ENCODE results near the gene CXCL11. TPM values are rescaled to one million over a fixed set of nuclear protein-coding genes. Genes with fewer than 3 reads are reported as not detected.
A peak's percentile ranks its signal among the peaks of the same experiment; 100 is the strongest.

CXCL11 gene
- total RNA-seq, 1 donor from 2014 or later: not detected

- Histone ChIP-seq H3K9me3 (ENCODE audit: low read depth) (no peaks in the 10 kb centered on the region), H3K4me1 (peaks cover 1% of the 10 kb centered on the region), H2AFZ (replicated peaks) (no peak overlapping the region), H3K79me2 (ENCODE audit: low read depth) (no peaks in the 10 kb centered on the region), H3K27me3 (no peaks in the 10 kb centered on the region), H3K27ac (no peak overlapping the region), H3K9ac (no peak overlapping the region), H3K4me3 (no peak overlapping the region), H3K4me2 (no peak overlapping the region), H3F3A (ENCODE audit: low read depth) (no peaks in the 10 kb centered on the region), H3K36me3 (no peaks in the 10 kb centered on the region), H4K20me1 (ENCODE audit: low read depth) (no peaks in the 10 kb centered on the region)
- Mint-ChIP-seq H3K27ac (no peak overlapping the region), H3K36me3 (no peaks in the 10 kb centered on the region), H3K27me3 (ENCODE audit: insufficient read depth, low read depth) (no peaks in the 10 kb centered on the region), H3K4me3 (no peak overlapping the region), H3K9me3 (no peaks in the 10 kb centered on the region), H3K4me1 (no peaks in the 10 kb centered on the region)
- TF ChIP-seq CTCF (IDR thresholded peaks at IDR 0.05) (no peak), EZH2phosphoT487 (IDR thresholded peaks at IDR 0.05) (no peak), EZH2 (IDR thresholded peaks at IDR 0.05) (no peak)
- DNase-seq (ENCODE audit: low spot score): no peak
These were observed 42.3 kb upstream of the CXCL11 start for GRCh38 chr4:76078033-76078613.

- Histone ChIP-seq H3K36me3 (no peaks in the 10 kb centered on the region), H3K79me2 (ENCODE audit: low read depth) (no peaks in the 10 kb centered on the region), H3K27ac (no peak overlapping the region), H3K9ac (no peak overlapping the region), H3K27me3 (no peaks in the 10 kb centered on the region), H3K9me3 (ENCODE audit: low read depth) (no peaks in the 10 kb centered on the region), H3K4me1 (peaks cover 10% of the 10 kb centered on the region), H3K4me3 (no peak overlapping the region), H3K4me2 (no peak overlapping the region), H3F3A (ENCODE audit: low read depth) (no peaks in the 10 kb centered on the region), H2AFZ (replicated peaks) (peak overlapping the region; percentile 26), H4K20me1 (ENCODE audit: low read depth) (no peaks in the 10 kb centered on the region)
- no peak overlapping the region for H3K4me3 Mint-ChIP-seq
- no peaks in the 10 kb centered on the region for H3K9me3 Mint-ChIP-seq
- DNase-seq (ENCODE audit: low spot score): no peak
- no peak overlapping the region for H3K27ac Mint-ChIP-seq
- TF ChIP-seq EZH2phosphoT487 (IDR thresholded peaks at IDR 0.05) (no peak), CTCF (IDR thresholded peaks at IDR 0.05) (no peak)
- H3K36me3 Mint-ChIP-seq: no peaks in the 10 kb centered on the region
- H3K27me3 Mint-ChIP-seq (ENCODE audit: insufficient read depth, low read depth): no peaks in the 10 kb centered on the region
- no peaks in the 10 kb centered on the region for H3K4me1 Mint-ChIP-seq
These were observed 39.2 kb upstream of the CXCL11 start for GRCh38 chr4:76074993-76075600.

GRCh38 chr4:76074468-76074867, 38.6 kb upstream of the CXCL11 start, which contains the start of gene ART3:
Gene ART3, plus strand, starts transcription at chr4:76074709. Its CDS starts 1,181 bp downstream, at chr4:76075890.
- no peaks in the 10 kb centered on the region for H3K27me3 Mint-ChIP-seq (ENCODE audit: insufficient read depth, low read depth)
- Histone ChIP-seq H3K79me2 (ENCODE audit: low read depth) (no peaks in the 10 kb centered on the region), H3K27ac (no peak within 1 kb of the TSS), H3K36me3 (no peaks in the 10 kb centered on the region), H3K9ac (no peak within 1 kb of the TSS), H4K20me1 (ENCODE audit: low read depth) (no peaks in the 10 kb centered on the region), H2AFZ (replicated peaks) (peak within 1 kb of the TSS; percentile 26), H3K27me3 (no peaks in the 10 kb centered on the region), H3K4me2 (no peak within 1 kb of the TSS), H3K4me3 (no peak within 1 kb of the TSS), H3F3A (ENCODE audit: low read depth) (no peaks in the 10 kb centered on the region), H3K4me1 (peaks cover 10% of the 10 kb centered on the region), H3K9me3 (ENCODE audit: low read depth) (no peaks in the 10 kb centered on the region)
- no peak within 1 kb of the TSS for H3K27ac Mint-ChIP-seq
- no peaks in the 10 kb centered on the region for H3K9me3 Mint-ChIP-seq
- no peak for TF ChIP-seq EZH2 (IDR thresholded peaks at IDR 0.05)
- TF ChIP-seq EZH2phosphoT487 (IDR thresholded peaks at IDR 0.05): no peak
- no peak for TF ChIP-seq CTCF (IDR thresholded peaks at IDR 0.05)
- no peak for DNase-seq (ENCODE audit: low spot score)
- no peaks in the 10 kb centered on the region for H3K36me3 Mint-ChIP-seq
- no peak within 1 kb of the TSS for H3K4me3 Mint-ChIP-seq
- no peaks in the 10 kb centered on the region for H3K4me1 Mint-ChIP-seq
